KBM-7 (cell line): Measurements from ENCODE around the gene PDAP1.
"Not testable (repeated sequence)": the region's sequence is repeated elsewhere in the genome, so short reads cannot be mapped to it uniquely, and the experiment has no call there.

ENCODE experiments used
- DNase-seq: peaks from one replicate; pipeline ENCODE4 v3.0.0-alpha.2; 2015
- in situ Hi-C: fragments of 300-500 bp; cut with MboI; formaldehyde crosslinking; loops from 2 replicates; pipeline ENCODE4 v1.14.3; 2020; ENCODE audit warnings: low sequenced_read_pairs, low pct_unique_long_range_greater_than_20kb, mixed read lengths

The PDAP1 gene

DNA sequence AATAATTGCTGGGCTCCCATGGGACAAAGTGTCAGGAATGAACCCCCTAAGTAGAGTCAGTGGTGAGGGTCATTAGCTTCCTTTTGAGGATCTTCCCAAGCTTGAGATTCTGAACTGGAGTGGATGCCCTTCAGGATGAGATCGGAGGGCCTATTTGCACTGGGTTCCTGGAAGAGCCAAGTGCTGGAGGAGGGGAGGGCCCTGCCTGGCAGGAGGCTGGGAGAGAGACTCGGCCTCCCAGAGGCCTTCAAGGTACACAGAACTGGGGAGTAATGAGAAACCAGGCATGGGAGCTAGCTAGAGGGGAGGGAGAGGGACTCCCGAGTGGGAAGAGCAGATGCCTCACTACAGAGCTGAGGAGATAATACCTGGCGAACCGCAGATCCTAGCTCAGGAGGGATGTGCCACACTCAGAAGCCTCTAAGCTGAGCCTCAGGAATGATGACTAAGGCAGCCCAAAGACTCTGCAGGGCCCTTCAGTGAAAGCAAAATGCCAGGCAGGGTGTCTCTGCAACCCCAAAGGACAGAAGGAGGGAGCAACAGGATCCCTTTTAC, 9.4 kb downstream of the PDAP1 start:
- in situ Hi-C loops: no loop called here
- DNase-seq: no peak

DNA sequence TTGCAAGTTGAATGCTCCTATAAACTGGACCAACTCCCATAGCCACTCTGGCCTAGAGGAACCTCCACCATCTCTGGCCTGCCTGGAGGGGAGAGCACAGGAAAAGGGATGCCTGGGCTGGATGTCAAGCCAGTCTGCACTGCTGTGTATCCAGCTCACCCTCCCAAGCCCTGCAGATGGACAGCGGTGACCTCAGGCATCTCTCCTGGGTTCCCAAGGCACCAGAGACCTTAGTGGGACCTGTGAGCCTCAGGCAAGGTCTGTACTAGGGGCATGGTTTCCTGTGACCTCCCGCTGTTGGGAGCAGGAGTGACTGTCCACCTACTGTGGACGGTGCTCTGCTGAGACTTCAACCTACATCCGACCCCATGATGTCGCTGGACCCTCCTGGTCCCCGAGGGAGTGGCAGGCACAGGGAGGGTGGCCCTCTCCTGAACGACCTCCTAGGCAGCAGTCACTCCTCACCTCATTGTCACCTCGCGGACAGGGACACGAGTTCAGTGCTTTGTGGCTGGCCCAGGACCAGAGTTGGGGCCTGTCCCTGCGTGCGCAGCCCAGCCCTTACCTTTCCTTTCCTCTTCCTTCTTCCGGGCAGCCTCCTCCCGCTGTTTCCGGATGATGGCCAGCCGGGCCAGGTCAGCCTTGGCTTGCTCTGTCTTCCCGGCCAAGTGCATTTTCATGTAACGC, 11.0 kb downstream of the PDAP1 start:
- in situ Hi-C loops: no loop called here
- no peak for DNase-seq

DNA sequence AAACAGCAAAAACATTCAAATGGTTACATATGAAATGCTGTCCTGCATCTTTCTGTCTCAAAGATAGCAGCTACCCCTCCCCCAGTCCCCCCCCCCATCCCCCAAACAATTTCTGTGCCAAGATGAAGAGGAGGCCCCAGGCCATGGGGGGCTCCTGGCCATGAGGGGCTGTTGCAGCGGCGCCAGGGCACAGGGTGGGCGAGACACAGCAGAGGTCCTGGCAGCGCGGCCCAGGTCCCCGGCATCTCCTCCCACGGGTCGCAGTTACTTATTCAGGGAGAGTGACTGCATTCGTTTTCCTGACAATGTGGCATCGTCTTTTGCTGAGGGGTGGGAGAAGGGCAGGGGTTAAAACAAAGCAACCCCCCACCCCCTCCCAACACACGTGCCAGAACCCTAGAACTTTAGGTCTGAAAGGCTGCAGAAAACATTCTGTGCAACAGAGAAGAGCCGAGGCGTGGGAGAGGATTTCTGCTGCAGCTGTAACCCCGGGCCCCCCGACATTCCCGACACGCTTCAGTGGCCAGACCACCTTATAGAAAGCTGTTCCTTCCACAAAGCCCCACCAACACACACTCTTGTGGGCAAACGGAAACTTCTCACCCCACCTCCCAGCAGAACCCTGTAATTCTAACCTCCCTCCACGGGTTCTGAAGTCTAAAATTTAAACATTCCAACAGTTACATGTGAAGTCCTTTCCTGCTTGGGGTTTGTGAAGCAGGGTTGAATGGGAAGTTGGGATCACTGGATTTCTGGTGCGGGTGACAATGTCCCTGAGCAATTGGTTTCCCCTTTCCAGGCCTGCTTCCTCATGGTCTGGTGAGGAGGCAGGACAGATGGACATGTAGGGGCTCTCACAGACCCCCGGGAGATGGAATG, 11.7 kb downstream of the PDAP1 start:
- in situ Hi-C loops: no loop called here
- DNase-seq: no peak

- in situ Hi-C loops: no loop called here
- DNase-seq: no peak
These were observed 12.6 kb downstream of the PDAP1 start for GRCh38 chr7:99395616-99396327.

DNA sequence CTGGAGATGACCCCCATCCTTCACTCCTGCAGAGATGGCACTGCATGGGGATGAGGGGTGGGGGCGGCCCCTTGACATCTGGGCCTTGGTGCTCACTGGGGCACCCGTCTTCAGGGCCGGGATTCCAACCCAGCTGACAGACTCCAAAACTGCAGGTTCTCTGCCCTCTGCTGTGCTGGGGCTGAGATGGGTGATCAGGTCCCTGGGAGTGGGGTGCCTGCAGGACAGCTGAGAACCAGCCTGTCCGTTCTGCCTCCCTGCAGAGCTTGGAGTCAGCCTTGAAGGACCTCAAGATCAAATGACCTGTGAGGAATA, 14.3 kb downstream of the PDAP1 start:
- in situ Hi-C loops: no loop called here

DNA sequence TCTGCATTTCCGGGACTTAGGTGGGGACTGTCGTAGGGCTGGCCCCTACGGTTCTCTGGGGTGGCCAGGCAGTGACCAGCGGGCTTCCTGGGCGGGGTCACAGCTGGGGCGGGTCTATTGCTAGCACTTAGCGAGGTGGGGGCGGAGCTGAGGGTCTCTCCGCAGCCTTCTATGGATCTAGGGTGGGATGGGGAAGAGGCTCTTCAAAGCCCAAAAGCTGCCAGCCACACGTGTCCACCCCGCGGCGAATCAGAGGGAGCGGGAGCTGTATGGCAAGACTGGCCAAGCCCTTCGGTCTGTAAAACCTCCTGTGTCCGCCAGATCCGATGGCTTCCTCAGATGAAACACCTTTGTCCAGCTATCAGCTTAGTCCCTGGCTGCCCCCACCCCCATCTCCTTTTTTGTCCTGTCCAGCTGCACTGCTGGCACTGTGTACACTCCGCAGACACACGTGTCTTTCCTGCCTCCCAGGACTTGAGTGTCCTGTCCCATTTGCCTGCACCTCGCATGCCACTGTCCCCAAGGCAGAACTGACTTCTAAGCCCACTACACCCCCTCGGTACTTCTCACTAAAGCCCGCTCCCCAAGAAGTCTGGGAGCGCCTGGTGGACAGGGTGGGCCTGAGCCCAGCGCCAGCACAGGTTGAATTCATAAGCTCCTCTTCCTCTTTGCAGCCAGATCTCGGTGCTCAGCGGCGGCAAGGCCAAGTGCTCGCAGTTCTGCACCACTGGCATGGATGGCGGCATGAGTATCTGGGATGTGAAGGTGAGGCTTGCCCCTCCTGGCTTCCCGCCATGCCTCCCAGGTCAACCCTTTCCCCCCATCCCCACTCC, 14.8 kb downstream of the PDAP1 start:
- in situ Hi-C loops: no loop called here
- no peak for DNase-seq

More for the DNA sequence above, 14.3 kb downstream of the PDAP1 start:
- DNase-seq: no peak

DNA sequence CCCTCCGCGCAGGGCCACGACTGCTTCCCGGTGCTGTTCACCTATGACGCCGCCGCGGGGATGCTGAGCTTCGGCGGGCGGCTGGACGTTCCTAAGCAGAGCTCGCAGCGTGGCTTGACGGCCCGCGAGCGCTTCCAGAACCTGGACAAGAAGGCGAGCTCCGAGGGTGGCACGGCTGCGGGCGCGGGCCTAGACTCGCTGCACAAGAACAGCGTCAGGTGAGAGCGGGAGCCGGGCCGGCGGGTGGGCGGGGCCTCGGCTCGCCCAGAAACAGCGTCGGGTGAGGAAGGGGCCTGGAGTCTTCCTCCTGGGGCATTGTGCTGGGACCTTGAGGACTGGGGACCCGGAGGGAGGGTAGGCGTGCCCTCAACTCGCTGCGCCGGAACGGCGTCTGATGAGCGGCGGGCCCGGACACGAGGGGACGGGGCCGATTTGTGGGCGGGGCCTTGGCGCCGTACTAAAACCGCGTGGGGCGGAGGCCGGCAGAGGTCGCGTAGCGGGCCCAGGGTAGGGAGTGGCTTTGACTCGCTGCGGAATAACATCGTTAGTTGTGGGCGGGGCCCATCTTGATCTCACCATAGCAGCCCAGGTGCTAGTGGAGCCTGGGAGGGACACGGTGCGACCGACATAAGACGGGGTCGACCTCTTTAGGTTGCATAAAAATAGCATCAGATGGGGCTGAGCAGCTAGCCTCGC, 15.6 kb downstream of the PDAP1 start:
- DNase-seq: no peak
- in situ Hi-C loops: no loop called here

GRCh38 chr7:99392046-99392445, 16.4 kb downstream of the PDAP1 start:
- no peak for DNase-seq
- in situ Hi-C loops: no loop called here

DNA sequence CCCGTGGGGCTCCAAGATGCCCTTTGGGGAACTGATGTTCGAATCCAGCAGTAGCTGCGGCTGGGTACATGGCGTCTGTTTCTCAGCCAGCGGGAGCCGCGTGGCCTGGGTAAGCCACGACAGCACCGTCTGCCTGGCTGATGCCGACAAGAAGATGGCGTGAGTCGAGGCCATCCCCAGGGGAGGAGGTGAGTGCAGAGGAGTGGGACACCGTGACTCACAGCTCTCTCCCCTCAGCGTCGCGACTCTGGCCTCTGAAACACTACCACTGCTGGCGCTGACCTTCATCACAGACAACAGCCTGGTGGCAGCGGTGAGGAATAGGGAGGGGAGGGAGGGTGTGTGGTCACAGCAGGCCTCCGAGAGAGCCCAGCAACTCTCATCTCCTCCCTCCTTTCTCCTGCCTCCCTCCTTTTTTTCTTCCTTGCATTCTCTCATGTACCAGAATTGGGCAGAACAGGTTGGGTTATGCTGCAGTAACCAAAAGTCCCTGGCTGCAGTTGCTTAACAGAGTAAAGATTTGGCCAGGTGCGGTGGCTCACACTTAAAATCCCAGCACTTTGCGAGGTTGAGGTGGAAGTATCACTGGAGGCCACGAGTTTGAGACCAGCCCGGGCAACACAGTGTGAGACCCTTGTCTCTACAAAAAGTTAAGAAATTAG, 17.3 kb downstream of the PDAP1 start:
- in situ Hi-C loops: no loop called here
- DNase-seq: no peak

DNA sequence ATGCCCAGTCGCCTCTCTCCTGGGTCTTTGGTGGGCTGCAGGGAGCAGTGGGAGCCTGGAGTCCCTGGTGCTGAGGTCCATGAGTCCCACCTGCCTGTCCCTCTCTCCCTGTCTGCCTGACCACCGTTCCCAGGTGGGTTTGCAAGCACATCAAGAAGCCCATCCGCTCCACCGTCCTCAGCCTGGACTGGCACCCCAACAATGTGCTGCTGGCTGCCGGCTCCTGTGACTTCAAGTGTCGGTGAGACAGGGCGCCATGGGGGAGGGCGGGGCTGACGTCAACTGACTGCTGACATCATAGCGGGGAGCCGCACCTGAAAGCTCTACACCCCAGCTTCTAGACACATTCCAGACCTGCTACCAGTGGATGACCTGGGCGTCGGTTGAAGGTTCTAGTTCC, 18.6 kb downstream of the PDAP1 start:
- no peak for DNase-seq
- in situ Hi-C loops: no loop called here

DNA sequence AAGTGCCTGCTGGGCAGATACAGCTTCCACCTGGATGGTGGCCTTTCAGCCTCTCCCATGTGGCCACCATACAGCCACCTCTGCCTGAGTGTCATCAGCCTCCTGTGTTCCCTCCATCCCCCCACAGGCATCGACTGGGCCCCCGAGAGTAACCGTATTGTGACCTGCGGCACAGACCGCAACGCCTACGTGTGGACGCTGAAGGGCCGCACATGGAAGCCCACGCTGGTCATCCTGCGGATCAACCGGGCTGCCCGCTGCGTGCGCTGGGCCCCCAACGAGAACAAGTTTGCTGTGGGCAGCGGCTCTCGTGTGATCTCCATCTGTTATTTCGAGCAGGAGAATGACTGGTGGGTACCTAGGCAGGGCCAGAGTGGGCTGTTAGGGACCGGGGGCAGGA, 20.5 kb downstream of the PDAP1 start:
- in situ Hi-C loops: no loop called here
- DNase-seq: no peak

DNA sequence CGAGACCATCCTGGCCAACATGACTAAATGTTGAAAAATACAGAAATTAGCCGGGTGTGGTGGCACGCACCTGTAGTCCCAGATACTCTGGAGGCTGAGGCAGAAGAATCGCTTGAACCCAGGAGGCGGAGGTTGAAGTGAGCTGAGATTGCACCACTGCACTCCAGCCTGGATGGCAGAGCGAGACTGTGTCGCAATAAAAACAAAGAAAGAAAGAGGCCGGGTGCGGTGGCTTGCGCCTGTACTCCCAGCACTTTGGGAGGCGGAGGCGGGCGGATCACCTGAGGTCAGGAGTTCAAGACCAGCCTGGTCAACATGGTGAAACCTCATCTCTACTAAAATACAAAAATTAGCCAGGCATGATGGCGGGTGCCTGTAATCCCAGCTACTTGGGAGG, 21.2 kb downstream of the PDAP1 start:
- DNase-seq, in situ Hi-C loops: not testable (repeated sequence)

- peak; percentile 73 for DNase-seq
- in situ Hi-C loops: no loop called here
These were observed 21.7 kb downstream of the PDAP1 start for GRCh38 chr7:99386584-99387238.

DNA sequence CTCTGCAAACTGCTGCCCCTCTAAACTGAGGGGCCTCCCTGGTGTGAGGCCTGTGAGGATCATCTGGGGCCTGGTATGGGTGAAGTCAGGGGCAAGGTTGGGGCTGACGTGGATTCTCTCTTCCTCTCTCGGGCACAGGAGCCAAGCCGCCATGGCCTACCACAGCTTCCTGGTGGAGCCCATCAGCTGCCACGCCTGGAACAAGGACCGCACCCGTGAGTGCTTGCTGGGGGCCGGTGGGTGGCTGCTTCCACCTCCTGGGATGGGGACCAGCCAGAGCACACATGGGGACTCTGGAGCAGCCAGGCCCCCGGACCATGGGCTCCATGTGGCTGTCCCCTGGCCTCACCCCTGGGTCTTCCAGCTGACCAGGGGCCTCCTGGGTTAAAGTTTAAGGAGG, 22.8 kb downstream of the PDAP1 start:
- no peak for DNase-seq
- in situ Hi-C loops: no loop called here

- in situ Hi-C loops: no loop called here
- no peak for DNase-seq
These were observed 23.9 kb downstream of the PDAP1 start for GRCh38 chr7:99384523-99384922.

GRCh38 chr7:99383791-99384370, 24.5 kb downstream of the PDAP1 start:
- in situ Hi-C loops: no loop called here
- no peak for DNase-seq

DNA sequence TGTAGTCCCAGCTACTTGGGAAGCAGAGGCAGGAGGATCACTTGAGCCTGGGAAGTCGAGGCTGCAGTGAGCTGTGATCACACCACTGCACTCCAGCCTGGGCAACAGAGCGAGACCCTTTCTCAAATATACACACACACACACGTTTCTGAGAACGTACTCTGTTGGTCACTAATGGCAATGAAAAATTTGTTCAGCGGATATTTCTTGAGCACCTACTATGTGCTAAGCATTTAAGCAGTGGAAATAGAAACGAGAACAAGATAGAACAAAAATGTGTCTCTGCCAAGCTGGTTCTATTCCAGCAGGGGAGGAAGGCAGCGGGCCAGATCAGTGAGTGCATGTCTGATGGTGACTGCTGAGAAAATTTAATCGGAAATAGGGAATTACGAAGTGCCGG, 25.2 kb downstream of the PDAP1 start:
- DNase-seq: no peak
- in situ Hi-C loops: no loop called here
